Rectal smooth muscle tissue (tissue), 1 donor: ENCODE results near the gene MFGE8.

Experiments used
- H3K27ac ChIP-seq: one replicate; pipeline ENCODE4 v1.7.0; 2013; ENCODE audit warnings: low read depth, low read length, inconsistent platforms
- H3K27me3 ChIP-seq: one replicate; pipeline ENCODE4 v1.7.0; 2013; ENCODE audit warnings: low read length; ENCODE audit not compliant: control insufficient read depth, insufficient read depth
- H3K36me3 ChIP-seq: one replicate; pipeline ENCODE4 v1.7.0; 2013; ENCODE audit warnings: low read length; ENCODE audit not compliant: control insufficient read depth, insufficient read depth
- H3K4me1 ChIP-seq: one replicate; pipeline ENCODE4 v1.7.0; 2013; ENCODE audit warnings: low read length; ENCODE audit not compliant: control insufficient read depth, insufficient read depth
- H3K4me3 ChIP-seq: one replicate; pipeline ENCODE4 v1.7.0; 2013; ENCODE audit warnings: low read length
- H3K9ac ChIP-seq: one replicate; pipeline ENCODE4 v1.7.0; 2013; ENCODE audit warnings: low read length

MFGE8 gene

GRCh38 chr15:88912500-88912921 lies 668 bp downstream of the MFGE8 start:
- Histone ChIP-seq H3K4me1 (peaks cover 2% of the 10 kb centered on the region), H3K27ac (no peak overlapping the region), H3K27me3 (peaks cover 2% of the 10 kb centered on the region), H3K36me3 (no peaks in the 10 kb centered on the region), H3K4me3 (peak overlapping the region; percentile 78), H3K9ac (no peak overlapping the region)

- Histone ChIP-seq H3K4me1 (peaks cover 2% of the 10 kb centered on the region), H3K27ac (no peak overlapping the region), H3K9ac (no peak overlapping the region), H3K36me3 (no peaks in the 10 kb centered on the region), H3K27me3 (peaks cover 2% of the 10 kb centered on the region), H3K4me3 (peak overlapping the region; percentile 78)
Observed at GRCh38 chr15:88911766-88912118, 1.4 kb downstream of the MFGE8 start.

DNA sequence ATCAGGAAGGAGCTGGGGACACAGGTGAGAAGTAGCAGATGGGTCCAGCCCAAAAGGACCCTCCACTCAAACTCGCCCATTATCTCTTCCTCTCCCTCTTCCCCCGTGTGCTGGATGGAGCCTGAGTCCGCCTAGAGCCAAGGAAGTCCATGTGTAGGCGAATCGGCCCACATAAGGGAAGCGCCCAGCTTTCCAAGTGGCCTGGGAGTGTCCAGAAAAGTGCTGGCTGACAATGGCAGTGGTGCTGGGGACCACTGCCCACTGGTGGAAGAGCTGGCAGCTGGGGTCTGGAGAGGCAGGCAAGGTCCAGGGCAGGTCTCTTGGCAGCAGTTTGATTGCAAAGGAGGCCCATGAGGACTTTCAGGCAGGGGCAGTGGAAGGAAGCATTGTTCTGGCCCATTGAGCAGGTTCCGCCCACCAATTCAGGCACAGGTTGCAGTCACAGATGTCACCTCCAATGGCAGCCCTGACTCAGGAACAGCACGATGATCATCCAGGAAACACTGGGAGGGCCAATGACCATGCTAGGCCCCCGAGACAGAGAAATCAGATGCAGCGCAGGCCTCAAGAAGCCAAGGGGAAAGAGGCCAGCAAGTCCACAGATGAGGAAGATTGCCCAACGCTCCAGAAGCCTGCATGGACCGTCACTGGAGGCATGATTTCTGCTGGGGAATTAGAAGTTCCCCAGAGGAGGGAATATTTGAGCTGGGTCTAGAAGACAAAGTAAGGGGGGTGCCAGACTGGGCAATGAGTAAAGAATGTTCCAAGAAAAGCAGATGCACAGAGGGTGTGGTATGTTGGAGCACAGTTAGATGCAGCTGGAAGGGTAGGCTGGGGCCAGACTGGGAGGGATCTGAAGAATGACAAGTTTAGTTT lies 3.0 kb downstream of the MFGE8 start:
- no peak overlapping the region for H3K4me3 ChIP-seq

GRCh38 chr15:88908697-88909621 lies 4.2 kb downstream of the MFGE8 start:
- Histone ChIP-seq H3K36me3 (no peaks in the 10 kb centered on the region), H3K4me1 (peaks cover 2% of the 10 kb centered on the region), H3K9ac (no peak overlapping the region), H3K4me3 (no peak overlapping the region), H3K27ac (no peak overlapping the region), H3K27me3 (no peaks in the 10 kb centered on the region)

More for the DNA sequence above, 3.0 kb downstream of the MFGE8 start:
- H3K9ac ChIP-seq, result no peak overlapping the region
- no peaks in the 10 kb centered on the region for H3K27me3 ChIP-seq
- no peak overlapping the region for H3K27ac ChIP-seq
- no peaks in the 10 kb centered on the region for H3K36me3 ChIP-seq
- H3K4me1 ChIP-seq, result peaks cover 2% of the 10 kb centered on the region

DNA sequence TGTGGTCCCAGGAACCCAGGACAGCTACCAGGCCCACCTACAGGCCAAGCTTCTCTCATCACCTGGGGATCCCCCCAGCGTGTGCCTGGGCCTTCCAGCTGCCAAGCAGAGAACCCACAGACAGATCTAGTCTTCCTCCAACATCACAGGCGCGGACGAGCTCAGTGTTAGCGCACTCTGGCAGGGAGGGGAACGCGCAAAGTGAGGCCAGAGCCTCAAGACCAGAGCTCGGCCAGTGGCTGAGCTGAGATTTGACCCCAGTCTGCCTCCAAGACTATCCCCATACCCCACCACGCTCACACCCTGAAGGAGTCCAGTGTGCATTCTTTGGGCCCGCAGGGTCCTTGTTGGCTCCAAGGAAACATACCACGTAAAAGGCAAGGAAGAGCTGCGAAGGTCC lies 5.1 kb downstream of the MFGE8 start:
- Histone ChIP-seq H3K27ac (no peak overlapping the region), H3K4me3 (no peak overlapping the region), H3K4me1 (no peaks in the 10 kb centered on the region), H3K27me3 (no peaks in the 10 kb centered on the region), H3K36me3 (no peaks in the 10 kb centered on the region), H3K9ac (no peak overlapping the region)

- Histone ChIP-seq H3K27me3 (no peaks in the 10 kb centered on the region), H3K36me3 (no peaks in the 10 kb centered on the region), H3K4me3 (no peak overlapping the region), H3K27ac (no peak overlapping the region), H3K9ac (no peak overlapping the region), H3K4me1 (no peaks in the 10 kb centered on the region)
Observed at GRCh38 chr15:88907111-88907510, 6.1 kb downstream of the MFGE8 start.

GRCh38 chr15:88906551-88906950 lies 6.6 kb downstream of the MFGE8 start:
- H3K4me3 ChIP-seq, result no peak overlapping the region
- H3K9ac ChIP-seq, result no peak overlapping the region
- H3K36me3 ChIP-seq, result no peaks in the 10 kb centered on the region
- H3K27me3 ChIP-seq, result no peaks in the 10 kb centered on the region
- H3K27ac ChIP-seq, result no peak overlapping the region
- no peaks in the 10 kb centered on the region for H3K4me1 ChIP-seq

DNA sequence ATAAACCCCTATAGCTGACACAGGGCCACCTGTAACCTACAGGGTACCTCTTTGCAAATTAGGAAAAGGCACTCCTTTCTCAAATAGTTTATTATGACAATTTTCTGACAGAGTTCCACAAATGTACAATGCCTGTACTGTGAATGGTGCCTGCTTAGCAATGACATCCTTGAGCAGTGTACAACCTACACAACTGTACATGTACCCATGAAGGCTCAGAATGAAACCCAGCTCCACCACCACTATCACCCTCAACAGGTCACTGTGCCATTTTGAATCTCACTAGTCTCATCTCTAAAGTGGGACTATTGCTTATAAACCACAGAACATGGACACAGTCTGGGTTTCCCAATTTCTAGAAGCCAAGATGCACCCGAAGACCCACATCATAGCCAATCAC lies 7.0 kb downstream of the MFGE8 start:
- H3K27me3 ChIP-seq, result no peaks in the 10 kb centered on the region
- H3K4me3 ChIP-seq, result no peak overlapping the region
- H3K9ac ChIP-seq, result no peak overlapping the region
- H3K27ac ChIP-seq, result no peak overlapping the region
- no peaks in the 10 kb centered on the region for H3K4me1 ChIP-seq
- no peaks in the 10 kb centered on the region for H3K36me3 ChIP-seq

GRCh38 chr15:88905576-88905975 lies 7.6 kb downstream of the MFGE8 start:
- Histone ChIP-seq H3K9ac (no peak overlapping the region), H3K36me3 (no peaks in the 10 kb centered on the region), H3K27me3 (no peaks in the 10 kb centered on the region), H3K27ac (no peak overlapping the region), H3K4me1 (no peaks in the 10 kb centered on the region), H3K4me3 (no peak overlapping the region)

- no peaks in the 10 kb centered on the region for H3K4me1 ChIP-seq
- H3K27ac ChIP-seq, result no peak overlapping the region
- H3K27me3 ChIP-seq, result no peaks in the 10 kb centered on the region
- H3K4me3 ChIP-seq, result no peak overlapping the region
- no peak overlapping the region for H3K9ac ChIP-seq
- H3K36me3 ChIP-seq, result no peaks in the 10 kb centered on the region
Observed at GRCh38 chr15:88904624-88905327, 8.4 kb downstream of the MFGE8 start.

DNA sequence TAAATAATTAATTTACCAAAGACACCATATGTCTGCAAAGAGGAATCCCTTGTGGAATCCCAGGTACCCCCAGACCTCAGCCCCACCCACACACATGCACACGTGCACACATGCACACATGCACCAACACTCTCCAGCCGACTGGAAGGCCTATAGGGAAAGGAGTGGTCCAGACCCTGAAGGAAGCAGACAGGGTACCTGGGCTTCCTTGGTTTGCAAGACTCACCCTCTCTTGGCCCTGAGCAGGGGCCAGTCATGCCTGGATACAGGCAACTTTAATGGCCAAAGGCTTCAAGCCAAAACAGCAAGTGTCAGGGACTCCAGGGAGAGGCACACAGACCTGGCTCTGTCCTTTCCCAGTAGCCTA lies 8.9 kb downstream of the MFGE8 start:
- H3K4me3 ChIP-seq, result no peak overlapping the region
- H3K27ac ChIP-seq, result no peak overlapping the region
- no peaks in the 10 kb centered on the region for H3K4me1 ChIP-seq
- H3K9ac ChIP-seq, result no peak overlapping the region
- H3K36me3 ChIP-seq, result no peaks in the 10 kb centered on the region
- H3K27me3 ChIP-seq, result no peaks in the 10 kb centered on the region

DNA sequence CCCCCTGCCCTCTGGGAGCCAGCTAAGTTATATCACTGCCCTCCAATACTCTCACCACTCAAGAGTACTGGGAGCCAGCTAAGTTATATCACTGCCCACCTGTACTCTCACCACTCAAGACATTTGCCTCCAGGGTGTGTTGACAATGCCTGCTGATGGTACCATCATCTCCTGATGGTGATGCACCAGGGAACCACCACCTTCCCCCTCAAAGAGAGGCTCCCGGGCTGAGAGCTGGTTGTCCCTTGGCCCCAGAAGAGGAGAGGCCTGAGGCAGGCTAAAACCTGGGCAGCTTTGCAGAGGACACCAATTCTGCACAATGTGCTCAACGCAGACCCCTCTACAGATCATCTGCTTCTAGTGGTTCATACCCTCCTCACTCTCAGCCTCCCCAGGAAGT lies 10.3 kb downstream of the MFGE8 start:
- Histone ChIP-seq H3K36me3 (no peaks in the 10 kb centered on the region), H3K4me1 (peaks cover under 1% of the 10 kb centered on the region), H3K27ac (no peak overlapping the region)

More for the DNA sequence above, 10.3 kb downstream of the MFGE8 start:
- no peaks in the 10 kb centered on the region for H3K27me3 ChIP-seq
- H3K4me3 ChIP-seq, result no peak overlapping the region
- no peak overlapping the region for H3K9ac ChIP-seq
